H9 (cell line): Measurements from ENCODE around the gene COL18A1. TPM values are rescaled to one million over a fixed set of nuclear protein-coding genes. Genes with fewer than 3 reads are reported as not detected.

ENCODE experiments used
- DNase-seq: peaks from one replicate; pipeline ENCODE4 v3.0.0-alpha.2; 2017
- H2AFZ ChIP-seq: one replicate; pipeline ENCODE4 v1.6.1; 2013; ENCODE audit warnings: mild to moderate bottlenecking, low read length, control low read depth, moderate library complexity
- H2AK5ac ChIP-seq: 2 replicates; pipeline ENCODE4 v1.6.1; 2013; ENCODE audit warnings: low read length, control low read depth, mixed read lengths; ENCODE audit not compliant: insufficient read length
- H2BK120ac ChIP-seq: one replicate; pipeline ENCODE4 v1.6.1; 2013; ENCODE audit warnings: low read depth, mild to moderate bottlenecking, low read length, control low read depth, inconsistent platforms; ENCODE audit not compliant: poor library complexity, severe bottlenecking
- H2BK12ac ChIP-seq: 2 replicates; pipeline ENCODE4 v1.6.1; 2013; ENCODE audit warnings: low read length, control low read depth, mixed read lengths, low read depth; ENCODE audit not compliant: insufficient read length
- H2BK15ac ChIP-seq: 2 replicates; pipeline ENCODE4 v1.6.1; 2013; ENCODE audit warnings: low read depth, low read length, control low read depth
- H2BK20ac ChIP-seq: one replicate; pipeline ENCODE4 v1.6.1; 2013; ENCODE audit warnings: low read depth, mild to moderate bottlenecking, low read length, control low read depth, inconsistent platforms; ENCODE audit not compliant: poor library complexity, severe bottlenecking
- H2BK5ac ChIP-seq: 2 replicates; pipeline ENCODE4 v1.6.1; 2013; ENCODE audit warnings: low read length, control low read depth, mixed read lengths; ENCODE audit not compliant: insufficient read length
- H3K14ac ChIP-seq: 2 replicates; pipeline ENCODE4 v1.6.1; 2013; ENCODE audit warnings: low read length, control low read depth; ENCODE audit not compliant: insufficient read depth
- H3K18ac ChIP-seq: 2 replicates; pipeline ENCODE4 v1.6.1; 2013; ENCODE audit warnings: low read depth, mild to moderate bottlenecking, mixed read lengths, low read length, control low read depth; ENCODE audit not compliant: insufficient read length
- H3K23ac ChIP-seq: 2 replicates; pipeline ENCODE4 v1.6.1; 2013; ENCODE audit warnings: low read length, control low read depth, mixed read lengths, low read depth; ENCODE audit not compliant: insufficient read length
- H3K23me2 ChIP-seq: 2 replicates; pipeline ENCODE4 v1.6.1; 2013; ENCODE audit warnings: low read depth, mild to moderate bottlenecking, mixed read lengths, low read length, control low read depth; ENCODE audit not compliant: insufficient read length, poor library complexity, severe bottlenecking
- H3K27ac ChIP-seq: 2 replicates; pipeline ENCODE4 v1.5.1; 2013; ENCODE audit warnings: low read length, control low read depth, mixed read lengths, low read depth; ENCODE audit not compliant: insufficient read length
- H3K27me3 ChIP-seq: 2 replicates; pipeline ENCODE4 v1.6.1; 2013; ENCODE audit warnings: low read length, control low read depth, inconsistent platforms; ENCODE audit not compliant: insufficient read depth
- H3K4ac ChIP-seq: 2 replicates; pipeline ENCODE4 v1.6.1; 2013; ENCODE audit warnings: low read depth, mild to moderate bottlenecking, control low read depth, inconsistent platforms, low read length, moderate library complexity
- H3K4me1 ChIP-seq: 2 replicates; pipeline ENCODE4 v1.6.1; 2013; ENCODE audit warnings: low read length, control low read depth, inconsistent platforms; ENCODE audit not compliant: insufficient read depth
- H3K4me2 ChIP-seq: 2 replicates; pipeline ENCODE4 v1.6.1; 2013; ENCODE audit warnings: low read length, control low read depth, mixed read lengths; ENCODE audit not compliant: insufficient read length, insufficient read depth
- H3K56ac ChIP-seq: 2 replicates; pipeline ENCODE4 v1.6.1; 2013; ENCODE audit warnings: low read depth, mild to moderate bottlenecking, mixed read lengths, low read length, control low read depth; ENCODE audit not compliant: insufficient read length
- H3K79me1 ChIP-seq: 2 replicates; pipeline ENCODE4 v1.6.1; 2013; ENCODE audit warnings: low read depth, mild to moderate bottlenecking, moderate library complexity, low read length, control low read depth, inconsistent platforms; ENCODE audit not compliant: insufficient read depth, poor library complexity, severe bottlenecking
- H3K79me2 ChIP-seq: 2 replicates; pipeline ENCODE4 v1.6.1; 2013; ENCODE audit warnings: low read length, control low read depth, inconsistent platforms; ENCODE audit not compliant: insufficient read depth
- H3K9ac ChIP-seq: 2 replicates; pipeline ENCODE4 v1.6.1; 2013; ENCODE audit warnings: low read length, control low read depth, mixed read lengths; ENCODE audit not compliant: insufficient read length; ENCODE audit errors: extremely low read depth
- H3K9me3 ChIP-seq: one replicate; pipeline ENCODE4 v1.6.1; 2013; ENCODE audit warnings: low read depth, low read length, inconsistent platforms; ENCODE audit not compliant: control insufficient read depth
- H3T11ph ChIP-seq: one replicate; pipeline ENCODE4 v1.6.1; 2013; ENCODE audit warnings: mild to moderate bottlenecking, low read length, control low read depth, inconsistent platforms
- H4K20me1 ChIP-seq: one replicate; pipeline ENCODE4 v1.6.1; 2013; ENCODE audit not compliant: control insufficient read depth, insufficient read length, insufficient read depth
- H4K5ac ChIP-seq: 2 replicates; pipeline ENCODE4 v1.6.1; 2013; ENCODE audit warnings: low read depth, mild to moderate bottlenecking, mixed read lengths, low read length, control low read depth; ENCODE audit not compliant: insufficient read length
- H4K8ac ChIP-seq: replicated peaks from 2 replicates; pipeline ENCODE4 v1.6.1; 2013; ENCODE audit warnings: low read length, control low read depth, mixed read lengths, low read depth; ENCODE audit not compliant: insufficient read length
- H4K91ac ChIP-seq: 2 replicates; pipeline ENCODE4 v1.6.1; 2013; ENCODE audit warnings: low read depth, mild to moderate bottlenecking, moderate library complexity, mixed read lengths, low read length, control low read depth; ENCODE audit not compliant: insufficient read length
- H3K27ac Mint-ChIP-seq, 3 experiments: 2 replicates in 2 of 3; 3 replicates in 1 of 3; pipeline ENCODE4 v1.8.0; 2020 to 2021; ENCODE audit warnings: mixed read lengths in 3 of 3, mild to moderate bottlenecking in 1 of 3, moderate library complexity in 1 of 3
- H3K27me3 Mint-ChIP-seq: 2 replicates; pipeline ENCODE4 v1.8.0; 2021; ENCODE audit warnings: low read depth, mild to moderate bottlenecking, moderate library complexity, mixed read lengths
- H3K36me3 Mint-ChIP-seq, 3 experiments: 2 replicates in 2 of 3; 3 replicates in 1 of 3; pipeline ENCODE4 v1.8.0; 2020 to 2021; ENCODE audit warnings: low read depth in 3 of 3, mixed read lengths in 3 of 3; ENCODE audit not compliant: insufficient read depth in 1 of 3
- H3K4me1 Mint-ChIP-seq, 2 experiments: 2 replicates each; pipeline ENCODE4 v1.8.0; 2020; ENCODE audit warnings: mixed read lengths in 2 of 2
- H3K4me3 Mint-ChIP-seq, 2 experiments: 2 replicates in 1 of 2; 3 replicates in 1 of 2; pipeline ENCODE4 v1.8.0; 2020 to 2021; ENCODE audit warnings: mild to moderate bottlenecking in 2 of 2, mixed read lengths in 2 of 2, moderate library complexity in 1 of 2
- H3K9me3 Mint-ChIP-seq, 2 experiments: 2 replicates in 1 of 2; 3 replicates in 1 of 2; pipeline ENCODE4 v1.8.0; 2020; ENCODE audit warnings: mild to moderate bottlenecking in 2 of 2, mixed read lengths in 2 of 2, moderate library complexity in 1 of 2
- WGBS: extraction: QIAGEN DNeasy Blood & Tissue Kit; methylation state at CpG from one replicate; pipeline ENCODE4 v1.1.7; 2013; ENCODE audit warnings: missing lambda C conversion rate, low lambda C conversion rate, mixed read lengths; ENCODE audit not compliant: insufficient read length; ENCODE audit errors: extremely low coverage; 5-methylcytosine and 5-hydroxymethylcytosine counted together
- total RNA-seq: library from RNA; stranded (reverse); gene quantifications from 2 replicates; pipeline ENCODE4 v1.2.1, GENCODE V29; 2021
- TF ChIP-seq, protein P1 (sequence below): fragments of 200-600 bp; sonication (generic); conservative IDR thresholded peaks from 3 replicates; pipeline ENCODE4 v1.8.0; 2021; ENCODE audit warnings: antibody characterized with exemption, mild to moderate bottlenecking

Gene COL18A1
- total RNA-seq, 1 experiment from 2014 or later = 232 TPM

DNA sequence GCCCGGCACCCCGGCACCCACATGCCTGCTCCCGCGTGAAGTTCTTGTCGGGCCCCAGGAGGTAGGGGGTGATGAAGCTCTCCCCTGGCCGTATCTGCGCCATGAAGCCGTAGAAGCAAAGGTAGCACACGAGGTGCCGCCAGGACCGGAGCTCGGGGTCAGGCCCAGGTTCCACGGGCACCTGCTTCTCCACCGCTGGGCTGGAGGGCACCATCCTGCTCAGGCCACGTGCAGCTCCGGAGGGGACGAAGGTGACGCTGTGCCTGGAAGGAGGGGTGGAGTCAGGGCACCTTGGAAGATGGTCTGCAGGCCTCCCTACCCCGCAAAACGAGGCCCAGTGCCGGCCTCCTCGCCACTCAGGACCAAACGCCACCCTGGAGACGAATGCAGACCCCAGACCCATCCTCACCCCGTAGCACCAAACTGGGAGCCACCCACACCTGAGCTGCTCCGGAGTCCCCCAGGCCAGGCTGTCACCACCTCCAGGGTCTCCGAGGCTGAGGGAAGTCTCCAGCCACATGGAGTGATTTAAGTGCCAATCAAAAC is 132.9 kb downstream of the COL18A1 start:
- Histone ChIP-seq H3K79me1 (no peaks in the 10 kb centered on the region), H3K9me3 (no peaks in the 10 kb centered on the region), H2BK5ac (no peak overlapping the region), H2AK5ac (no peak overlapping the region), H2BK15ac (no peak overlapping the region), H2BK20ac (no peak overlapping the region), H3K23me2 (peaks cover 5% of the 10 kb centered on the region), H3K4ac (no peak overlapping the region), H3K27me3 (no peaks in the 10 kb centered on the region), H4K20me1 (no peaks in the 10 kb centered on the region), H4K5ac (no peak overlapping the region), H2AFZ (no peak overlapping the region), H3K9ac (no peak overlapping the region), H3K79me2 (peaks cover 6% of the 10 kb centered on the region; the same call in 1 of the 2 replicates), H3K14ac (no peak overlapping the region), H3K23ac (no peak overlapping the region), H4K8ac (no peak overlapping the region), H2BK12ac (no peak overlapping the region), H3K4me2 (no peak overlapping the region), H3T11ph (no peak overlapping the region), H3K18ac (no peak overlapping the region), H4K91ac (no peak overlapping the region), H3K4me1 (no peaks in the 10 kb centered on the region), H3K56ac (no peak overlapping the region), H3K27ac (no peak overlapping the region), H2BK120ac (no peak overlapping the region)
- DNase-seq = no peak
- H3K27me3 Mint-ChIP-seq = no peaks in the 10 kb centered on the region
- no CpG with 5 or more reads among the region's 27 CpGs for WGBS
- H3K9me3 Mint-ChIP-seq = no peaks in the 10 kb centered on the region
- H3K36me3 Mint-ChIP-seq = peaks cover 0 to 8% (median 6%) of the 10 kb centered on the region in 3 experiments; a peak in 6 of 7 replicates
- H3K4me1 Mint-ChIP-seq = peaks cover 4 to 5% of the 10 kb centered on the region in 2 experiments
- no peak overlapping the region for H3K27ac Mint-ChIP-seq
- H3K4me3 Mint-ChIP-seq = no peak overlapping the region
- TF ChIP-seq, protein P1, sequence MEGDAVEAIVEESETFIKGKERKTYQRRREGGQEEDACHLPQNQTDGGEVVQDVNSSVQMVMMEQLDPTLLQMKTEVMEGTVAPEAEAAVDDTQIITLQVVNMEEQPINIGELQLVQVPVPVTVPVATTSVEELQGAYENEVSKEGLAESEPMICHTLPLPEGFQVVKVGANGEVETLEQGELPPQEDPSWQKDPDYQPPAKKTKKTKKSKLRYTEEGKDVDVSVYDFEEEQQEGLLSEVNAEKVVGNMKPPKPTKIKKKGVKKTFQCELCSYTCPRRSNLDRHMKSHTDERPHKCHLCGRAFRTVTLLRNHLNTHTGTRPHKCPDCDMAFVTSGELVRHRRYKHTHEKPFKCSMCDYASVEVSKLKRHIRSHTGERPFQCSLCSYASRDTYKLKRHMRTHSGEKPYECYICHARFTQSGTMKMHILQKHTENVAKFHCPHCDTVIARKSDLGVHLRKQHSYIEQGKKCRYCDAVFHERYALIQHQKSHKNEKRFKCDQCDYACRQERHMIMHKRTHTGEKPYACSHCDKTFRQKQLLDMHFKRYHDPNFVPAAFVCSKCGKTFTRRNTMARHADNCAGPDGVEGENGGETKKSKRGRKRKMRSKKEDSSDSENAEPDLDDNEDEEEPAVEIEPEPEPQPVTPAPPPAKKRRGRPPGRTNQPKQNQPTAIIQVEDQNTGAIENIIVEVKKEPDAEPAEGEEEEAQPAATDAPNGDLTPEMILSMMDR = no peak
